GM13976 (cell line): ENCODE measurements around the gene NEK10.
A peak's percentile ranks its signal among the peaks of the same experiment; 100 is the strongest.

Source experiments
- DNase-seq: peaks from one replicate; pipeline ENCODE4 v3.0.0; 2012; ENCODE audit warnings: low spot score
- CTCF ChIP-seq: IDR thresholded peaks from 2 replicates; pipeline ENCODE4 v1.5.1; 2012; ENCODE audit warnings: borderline replicate concordance, mild to moderate bottlenecking; ENCODE audit not compliant: insufficient read depth; ENCODE audit errors: extremely low read depth, missing control alignments, control extremely low read depth
- in situ Hi-C: fragments of 300-500 bp; cut with MboI; formaldehyde crosslinking; loops from one replicate; pipeline ENCODE4 v1.12.0; 2022; ENCODE audit warnings: low sequenced_read_pairs, mixed read lengths, inconsistent platforms; ENCODE audit not compliant: unreplicated experiment

The NEK10 gene

GRCh38 chr3:27281671-27282150 is 87.5 kb downstream of the NEK10 start:
- no peak for DNase-seq
- in situ Hi-C loops, result no loop called here
- TF ChIP-seq CTCF, result no peak

- no peak for DNase-seq
- in situ Hi-C loops, result no loop called here
- peak; percentile 26 for TF ChIP-seq CTCF
Measured at GRCh38 chr3:27279123-27279522, 90.1 kb downstream of the NEK10 start.

GRCh38 chr3:27278383-27279055 is 90.7 kb downstream of the NEK10 start:
- no peak for DNase-seq
- in situ Hi-C loops, result no loop called here

GRCh38 chr3:27275441-27275990 is 93.7 kb downstream of the NEK10 start:
- no peak for TF ChIP-seq CTCF
- in situ Hi-C loops, result no loop called here
- DNase-seq, result no peak

More at GRCh38 chr3:27278383-27279055, 90.7 kb downstream of the NEK10 start:
- no peak for TF ChIP-seq CTCF

GRCh38 chr3:27271890-27272289 is 97.3 kb downstream of the NEK10 start:
- in situ Hi-C loops, result no loop called here
- DNase-seq, result no peak
- no peak for TF ChIP-seq CTCF

GRCh38 chr3:27254896-27255295 is 114.3 kb downstream of the NEK10 start:
- in situ Hi-C loops, result no loop called here
- no peak for TF ChIP-seq CTCF
- no peak for DNase-seq
